Breast epithelium (tissue), 3 donors: ENCODE data around the gene FBN3.

Experiments used
- POLR2A ChIP-seq: fragments of 450-650 bp; IDR thresholded peaks from one replicate; pipeline ENCODE4 v1.6.1; 2016; ENCODE audit warnings: antibody characterized with exemption, mild to moderate bottlenecking, moderate library complexity
- TF ChIP-seq, protein P1 (sequence below), 3 donors: fragments of 450-650 bp; IDR thresholded peaks; one replicate each; pipeline ENCODE4 v1.5.1; 2016 to 2017; ENCODE audit warnings: antibody characterized with exemption in 3 of 3, mild to moderate bottlenecking in 3 of 3, moderate library complexity in 3 of 3

DNA sequence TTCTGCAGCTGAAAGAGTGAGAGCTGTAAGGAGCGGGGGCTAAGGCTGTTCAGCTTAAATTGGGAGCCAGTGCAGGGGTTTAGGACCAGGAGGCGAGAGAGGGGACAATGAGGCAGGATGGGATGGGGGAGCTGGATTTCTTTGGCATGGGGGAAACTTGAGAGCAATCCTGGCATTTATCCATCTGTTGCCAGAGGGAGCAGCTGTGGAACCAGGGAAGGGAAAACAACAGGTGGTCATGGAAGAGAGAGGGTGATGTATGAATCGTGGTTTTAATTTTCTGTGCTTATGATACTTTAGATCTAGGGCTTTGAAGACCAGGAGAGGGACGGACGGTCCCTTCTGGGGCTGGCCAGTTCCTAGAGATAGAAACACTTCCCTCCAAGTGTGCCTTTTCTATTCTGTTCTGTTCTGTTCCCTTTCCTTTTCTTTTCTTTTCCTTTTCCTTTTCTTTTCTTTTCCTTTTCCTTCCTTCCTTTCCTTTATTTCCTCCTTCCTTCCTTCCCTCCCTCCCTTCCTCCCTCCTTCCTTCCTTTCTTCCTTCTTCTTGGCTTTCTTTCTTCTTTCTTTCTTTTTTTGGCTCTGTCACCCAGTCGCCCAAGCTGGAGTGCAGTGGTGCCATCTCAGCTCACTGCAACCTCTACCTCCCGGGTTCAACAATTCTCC, 112.8 kb downstream of the FBN3 start:
- TF ChIP-seq, protein P1, sequence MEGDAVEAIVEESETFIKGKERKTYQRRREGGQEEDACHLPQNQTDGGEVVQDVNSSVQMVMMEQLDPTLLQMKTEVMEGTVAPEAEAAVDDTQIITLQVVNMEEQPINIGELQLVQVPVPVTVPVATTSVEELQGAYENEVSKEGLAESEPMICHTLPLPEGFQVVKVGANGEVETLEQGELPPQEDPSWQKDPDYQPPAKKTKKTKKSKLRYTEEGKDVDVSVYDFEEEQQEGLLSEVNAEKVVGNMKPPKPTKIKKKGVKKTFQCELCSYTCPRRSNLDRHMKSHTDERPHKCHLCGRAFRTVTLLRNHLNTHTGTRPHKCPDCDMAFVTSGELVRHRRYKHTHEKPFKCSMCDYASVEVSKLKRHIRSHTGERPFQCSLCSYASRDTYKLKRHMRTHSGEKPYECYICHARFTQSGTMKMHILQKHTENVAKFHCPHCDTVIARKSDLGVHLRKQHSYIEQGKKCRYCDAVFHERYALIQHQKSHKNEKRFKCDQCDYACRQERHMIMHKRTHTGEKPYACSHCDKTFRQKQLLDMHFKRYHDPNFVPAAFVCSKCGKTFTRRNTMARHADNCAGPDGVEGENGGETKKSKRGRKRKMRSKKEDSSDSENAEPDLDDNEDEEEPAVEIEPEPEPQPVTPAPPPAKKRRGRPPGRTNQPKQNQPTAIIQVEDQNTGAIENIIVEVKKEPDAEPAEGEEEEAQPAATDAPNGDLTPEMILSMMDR (IDR thresholded peaks at IDR 0.05): no peak
- no peak for TF ChIP-seq POLR2A
